ENCODE measurements around the gene CYBB.

DNA sequence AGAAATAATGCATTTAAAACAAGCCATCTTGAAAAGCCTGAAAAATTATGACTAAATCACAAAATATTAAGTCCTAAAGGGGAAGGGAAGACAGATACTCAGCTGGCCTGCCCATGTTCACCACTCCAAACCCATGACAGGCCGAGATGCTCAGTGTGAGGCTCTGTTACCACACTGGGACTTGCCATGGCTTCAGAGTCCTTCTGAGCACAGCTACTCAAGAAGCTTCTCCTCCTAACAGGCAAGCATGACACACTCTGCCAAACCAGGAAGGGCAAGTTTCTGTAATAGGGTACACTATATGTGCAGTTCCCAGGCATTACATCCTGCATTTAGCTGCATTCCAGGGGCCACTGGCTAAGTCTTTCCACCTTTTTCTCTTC lies 34.0 kb upstream of the CYBB start:
- TF ChIP-seq, protein P1, sequence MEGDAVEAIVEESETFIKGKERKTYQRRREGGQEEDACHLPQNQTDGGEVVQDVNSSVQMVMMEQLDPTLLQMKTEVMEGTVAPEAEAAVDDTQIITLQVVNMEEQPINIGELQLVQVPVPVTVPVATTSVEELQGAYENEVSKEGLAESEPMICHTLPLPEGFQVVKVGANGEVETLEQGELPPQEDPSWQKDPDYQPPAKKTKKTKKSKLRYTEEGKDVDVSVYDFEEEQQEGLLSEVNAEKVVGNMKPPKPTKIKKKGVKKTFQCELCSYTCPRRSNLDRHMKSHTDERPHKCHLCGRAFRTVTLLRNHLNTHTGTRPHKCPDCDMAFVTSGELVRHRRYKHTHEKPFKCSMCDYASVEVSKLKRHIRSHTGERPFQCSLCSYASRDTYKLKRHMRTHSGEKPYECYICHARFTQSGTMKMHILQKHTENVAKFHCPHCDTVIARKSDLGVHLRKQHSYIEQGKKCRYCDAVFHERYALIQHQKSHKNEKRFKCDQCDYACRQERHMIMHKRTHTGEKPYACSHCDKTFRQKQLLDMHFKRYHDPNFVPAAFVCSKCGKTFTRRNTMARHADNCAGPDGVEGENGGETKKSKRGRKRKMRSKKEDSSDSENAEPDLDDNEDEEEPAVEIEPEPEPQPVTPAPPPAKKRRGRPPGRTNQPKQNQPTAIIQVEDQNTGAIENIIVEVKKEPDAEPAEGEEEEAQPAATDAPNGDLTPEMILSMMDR (IDR thresholded peaks at IDR 0.05; ENCODE audit: insufficient read depth, low read length) = no peak
- TF ChIP-seq, protein P2, sequence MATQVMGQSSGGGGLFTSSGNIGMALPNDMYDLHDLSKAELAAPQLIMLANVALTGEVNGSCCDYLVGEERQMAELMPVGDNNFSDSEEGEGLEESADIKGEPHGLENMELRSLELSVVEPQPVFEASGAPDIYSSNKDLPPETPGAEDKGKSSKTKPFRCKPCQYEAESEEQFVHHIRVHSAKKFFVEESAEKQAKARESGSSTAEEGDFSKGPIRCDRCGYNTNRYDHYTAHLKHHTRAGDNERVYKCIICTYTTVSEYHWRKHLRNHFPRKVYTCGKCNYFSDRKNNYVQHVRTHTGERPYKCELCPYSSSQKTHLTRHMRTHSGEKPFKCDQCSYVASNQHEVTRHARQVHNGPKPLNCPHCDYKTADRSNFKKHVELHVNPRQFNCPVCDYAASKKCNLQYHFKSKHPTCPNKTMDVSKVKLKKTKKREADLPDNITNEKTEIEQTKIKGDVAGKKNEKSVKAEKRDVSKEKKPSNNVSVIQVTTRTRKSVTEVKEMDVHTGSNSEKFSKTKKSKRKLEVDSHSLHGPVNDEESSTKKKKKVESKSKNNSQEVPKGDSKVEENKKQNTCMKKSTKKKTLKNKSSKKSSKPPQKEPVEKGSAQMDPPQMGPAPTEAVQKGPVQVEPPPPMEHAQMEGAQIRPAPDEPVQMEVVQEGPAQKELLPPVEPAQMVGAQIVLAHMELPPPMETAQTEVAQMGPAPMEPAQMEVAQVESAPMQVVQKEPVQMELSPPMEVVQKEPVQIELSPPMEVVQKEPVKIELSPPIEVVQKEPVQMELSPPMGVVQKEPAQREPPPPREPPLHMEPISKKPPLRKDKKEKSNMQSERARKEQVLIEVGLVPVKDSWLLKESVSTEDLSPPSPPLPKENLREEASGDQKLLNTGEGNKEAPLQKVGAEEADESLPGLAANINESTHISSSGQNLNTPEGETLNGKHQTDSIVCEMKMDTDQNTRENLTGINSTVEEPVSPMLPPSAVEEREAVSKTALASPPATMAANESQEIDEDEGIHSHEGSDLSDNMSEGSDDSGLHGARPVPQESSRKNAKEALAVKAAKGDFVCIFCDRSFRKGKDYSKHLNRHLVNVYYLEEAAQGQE (IDR thresholded peaks at IDR 0.05; ENCODE audit: insufficient replicate concordance, low read depth) = no peak
- no peak for TF ChIP-seq POLR2AphosphoS5 (IDR thresholded peaks at IDR 0.05; ENCODE audit: low read depth)
